GM06990 (cell line): ENCODE results near the gene ZNF467.

ENCODE experiments used
- DNase-seq: peaks from one replicate; pipeline ENCODE4 v3.0.0-alpha.2; 2011; ENCODE audit not compliant: insufficient read length; ENCODE audit errors: extremely low read depth
- H3K27me3 ChIP-seq: replicated peaks from 2 replicates; pipeline ENCODE4 v1.6.0; 2011; ENCODE audit warnings: low read length; ENCODE audit not compliant: control insufficient read depth, insufficient read depth
- H3K36me3 ChIP-seq: 2 replicates; pipeline ENCODE4 v1.5.1; 2011; ENCODE audit warnings: low read length; ENCODE audit not compliant: control insufficient read depth, insufficient read depth
- H3K4me3 ChIP-seq: replicated peaks from 2 replicates; pipeline ENCODE4 v1.5.1; 2011; ENCODE audit warnings: low read depth, mild to moderate bottlenecking, control low read depth, low read length
- CTCF ChIP-seq: IDR thresholded peaks from 2 replicates; pipeline ENCODE4 v1.5.1; 2011; ENCODE audit warnings: low read length, control low read depth, mild to moderate bottlenecking, inconsistent platforms; ENCODE audit not compliant: insufficient read depth, poor library complexity, severe bottlenecking

Gene ZNF467

GRCh38 chr7:149732111-149732561 is 41.3 kb downstream of the ZNF467 start:
- peaks cover 4% of the 10 kb centered on the region for H3K36me3 ChIP-seq
- DNase-seq, result no peak
- H3K27me3 ChIP-seq, result no peaks in the 10 kb centered on the region
- no peak overlapping the region for H3K4me3 ChIP-seq
- TF ChIP-seq CTCF, result no peak

DNA sequence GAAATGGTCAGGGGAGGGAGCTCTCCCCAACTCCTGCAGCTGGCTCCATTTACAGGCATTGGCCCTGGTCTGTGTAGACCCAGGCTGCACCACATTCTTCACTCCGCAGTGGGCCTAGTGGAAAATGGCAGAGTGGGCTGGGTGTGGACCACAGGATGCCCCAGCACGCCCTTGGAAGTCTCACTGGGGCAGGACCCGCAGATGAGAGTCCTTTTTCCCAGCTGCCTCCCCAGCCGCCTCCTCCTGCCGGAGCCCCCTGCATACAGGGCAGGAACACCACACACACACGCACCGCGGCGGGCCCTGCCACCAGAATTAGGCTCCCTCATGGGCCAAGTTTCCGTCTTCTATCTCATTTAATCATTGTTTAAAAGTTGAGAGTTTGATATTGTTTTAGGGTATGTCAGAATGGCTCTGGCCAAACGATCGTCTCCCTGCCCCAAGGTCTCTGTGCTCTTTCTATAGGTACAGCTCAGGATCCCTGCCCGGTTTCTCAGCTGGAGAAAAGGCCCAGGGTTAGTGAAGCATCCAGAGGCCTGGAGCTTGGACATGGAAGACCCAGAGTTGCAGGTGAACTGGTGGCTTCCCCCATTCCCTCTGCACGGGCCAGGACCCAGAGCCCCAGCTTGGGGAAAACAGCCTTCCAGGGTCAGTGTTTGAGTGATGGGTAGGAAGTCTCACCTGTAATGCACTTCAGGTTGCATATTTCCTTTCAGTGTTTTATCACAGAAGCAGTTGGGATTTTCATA is 42.0 kb downstream of the ZNF467 start:
- DNase-seq, result no peak
- Histone ChIP-seq H3K36me3 (peaks cover 6% of the 10 kb centered on the region), H3K27me3 (no peaks in the 10 kb centered on the region), H3K4me3 (no peak overlapping the region)
- no peak for TF ChIP-seq CTCF

DNA sequence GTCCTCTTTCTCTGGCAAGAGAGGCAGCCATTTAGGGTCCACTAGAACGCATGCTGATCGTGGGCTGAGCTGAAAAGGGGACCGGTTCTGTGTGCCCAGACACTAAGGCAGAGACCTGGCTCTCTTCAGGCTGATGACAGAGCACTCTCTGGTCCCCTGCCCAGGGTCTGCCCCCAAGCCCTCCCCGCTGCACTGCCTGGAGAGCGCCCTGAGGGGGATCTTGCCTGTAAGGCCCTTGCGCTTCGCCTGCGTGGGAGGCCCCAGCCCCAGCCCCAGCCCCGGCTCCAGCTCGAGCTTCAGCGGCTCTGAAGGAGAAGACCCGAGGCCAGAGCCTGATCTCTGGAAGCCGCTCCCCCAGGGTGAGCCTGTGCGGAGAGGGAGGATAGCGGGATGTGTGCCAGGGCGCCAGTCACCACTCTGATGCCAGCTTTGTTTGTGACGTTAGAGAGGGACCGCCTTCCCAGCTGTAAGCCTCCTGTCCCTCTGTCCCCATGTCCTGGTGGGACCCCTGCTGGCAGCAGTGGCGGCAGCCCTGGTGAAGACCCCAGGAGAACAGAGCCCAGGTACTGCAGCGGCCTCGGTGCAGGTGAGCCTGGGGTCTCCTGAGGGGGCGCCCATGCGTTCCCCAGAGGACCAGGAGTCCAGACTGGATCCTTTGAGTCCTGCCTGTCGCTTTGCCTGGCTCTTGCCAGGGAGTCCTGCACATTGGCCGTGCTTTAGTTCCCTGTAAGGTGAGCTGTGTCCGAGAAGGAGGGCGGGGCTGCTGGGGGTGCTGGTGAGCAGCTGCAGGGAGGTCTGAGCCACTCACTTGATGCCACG is 43.2 kb downstream of the ZNF467 start:
- H3K27me3 ChIP-seq, result no peaks in the 10 kb centered on the region
- DNase-seq, result no peak
- TF ChIP-seq CTCF, result no peak
- peaks cover 8% of the 10 kb centered on the region for H3K36me3 ChIP-seq
- H3K4me3 ChIP-seq, result no peak overlapping the region

- Histone ChIP-seq H3K36me3 (peaks cover 12% of the 10 kb centered on the region), H3K27me3 (no peaks in the 10 kb centered on the region), H3K4me3 (no peak overlapping the region)
- TF ChIP-seq CTCF, result no peak
- DNase-seq, result no peak
These were observed 43.8 kb downstream of the ZNF467 start for GRCh38 chr7:149729586-149729982.

DNA sequence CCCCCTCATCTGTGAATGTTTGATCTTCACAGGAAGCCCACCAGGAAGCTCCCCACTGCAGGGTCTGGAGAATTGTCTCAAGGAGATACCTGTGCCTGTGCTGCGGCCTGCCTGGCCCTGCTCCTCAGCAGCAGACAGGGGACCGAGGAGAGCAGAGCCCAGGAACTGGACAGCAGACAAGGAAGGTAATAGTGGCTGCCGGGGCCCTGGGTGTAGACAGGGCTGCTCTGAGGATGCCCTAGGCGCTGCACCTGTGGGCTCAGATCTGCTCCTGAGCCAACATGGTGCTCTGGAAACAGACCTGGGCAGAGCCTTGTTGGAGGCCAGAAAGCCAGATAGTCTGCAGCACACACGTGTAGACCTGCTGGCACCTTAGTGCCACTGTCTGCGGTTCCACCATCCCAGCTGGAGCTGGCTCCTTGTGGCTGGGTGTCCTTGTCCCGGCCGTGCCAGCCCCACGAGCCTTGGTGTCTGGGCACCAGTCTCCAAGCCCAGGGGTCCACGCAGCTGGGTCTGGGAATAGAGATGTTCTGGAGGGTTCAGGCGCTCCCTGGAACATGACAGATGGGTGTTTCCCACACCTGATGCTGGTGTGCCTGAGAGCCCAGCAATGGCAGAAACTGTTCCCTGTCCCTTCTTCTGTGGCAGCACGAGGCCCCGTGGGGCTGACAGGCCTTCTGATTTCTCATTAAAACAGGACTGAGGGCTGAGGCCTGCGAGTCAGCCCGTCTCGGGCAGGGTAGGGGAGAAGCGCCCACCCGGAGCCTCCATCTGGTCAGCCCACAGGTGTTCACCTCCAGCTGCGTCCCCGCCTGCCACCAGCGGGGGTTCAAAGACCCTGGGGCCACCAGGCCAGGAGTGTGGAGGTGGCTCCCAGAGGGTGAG is 44.7 kb downstream of the ZNF467 start:
- Histone ChIP-seq H3K4me3 (no peak overlapping the region), H3K36me3 (peaks cover 14% of the 10 kb centered on the region), H3K27me3 (no peaks in the 10 kb centered on the region)
- TF ChIP-seq CTCF, result no peak
- no peak for DNase-seq
